Measurements from ENCODE around the gene KCNA5. TPM values are rescaled to one million over a fixed set of nuclear protein-coding genes. Genes with fewer than 3 reads are reported as not detected.

The KCNA5 gene
- total and polyA plus RNA-seq, 2 of the 4 experiments (the other 2 are of a cell fraction) = not detected

- no peak for TF ChIP-seq MXI1 (IDR thresholded peaks at IDR 0.05; ENCODE audit: borderline replicate concordance, low read depth, low read length)
Observed at GRCh38 chr12:5044420-5045295, 979 bp downstream of the KCNA5 start (continued).

DNA sequence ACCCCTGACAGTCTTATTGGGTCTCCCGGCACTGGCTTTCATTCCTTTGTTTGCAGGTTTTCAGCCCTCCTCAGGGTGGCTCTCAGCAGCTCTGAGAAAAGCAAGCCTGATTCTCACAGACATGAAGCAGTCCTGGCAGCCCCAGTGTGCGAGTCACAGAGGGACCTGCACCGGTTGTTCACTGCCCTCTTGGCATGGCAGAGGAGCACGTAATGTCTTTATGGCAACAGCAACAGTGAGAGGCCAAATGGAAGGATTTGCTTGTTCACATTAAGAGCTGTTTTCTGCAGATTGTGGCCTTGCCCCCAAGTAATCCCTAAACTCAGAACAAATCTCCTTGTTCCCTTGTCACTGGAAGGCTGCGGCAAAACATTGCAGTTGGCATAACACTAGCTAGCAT, 3.4 kb downstream of the KCNA5 start:
- Histone ChIP-seq H3K4me2 (ENCODE audit: low read depth, low read length) (no peak overlapping the region), H4K5ac (ENCODE audit: low read depth, low read length) (no peak overlapping the region), H3K27me3 (ENCODE audit: control insufficient read depth, insufficient read depth, low read length) (peaks cover 72% of the 10 kb centered on the region), H3K18ac (ENCODE audit: low read depth, low read length) (no peak overlapping the region), H3K4me1 (ENCODE audit: control insufficient read depth, insufficient read depth, low read length) (no peaks in the 10 kb centered on the region), H4K91ac (ENCODE audit: insufficient read depth, low read depth, low read length) (no peak overlapping the region), H2BK15ac (ENCODE audit: low read depth, low read length) (no peak overlapping the region), H2AK9ac (replicated peaks; ENCODE audit: low read depth, low read length, poor library complexity) (no peak overlapping the region), H2BK20ac (ENCODE audit: low read depth, low read length) (no peak overlapping the region), H3K36me3 (ENCODE audit: control insufficient read depth, insufficient read depth, low read length) (no peaks in the 10 kb centered on the region), H3K4me3 (ENCODE audit: insufficient read depth, low read depth, low read length) (no peak overlapping the region), H3K14ac (replicated peaks; ENCODE audit: low read depth, low read length) (no peak overlapping the region), H3K9me1 (ENCODE audit: insufficient read depth, low read length) (no peaks in the 10 kb centered on the region), H3K79me1 (ENCODE audit: low read depth in 1 of 2, low read length in 2 of 2) (no peaks in the 10 kb centered on the region), H2BK120ac (ENCODE audit: low read depth, low read length) (no peak overlapping the region), H2AK5ac (ENCODE audit: low read depth, low read length) (no peak overlapping the region), H3K56ac (ENCODE audit: extremely low read depth, insufficient read depth, low read length) (no peak overlapping the region), H3K27ac (ENCODE audit: insufficient read depth, low read length) (no peak overlapping the region), H3K4ac (ENCODE audit: low read depth, low read length) (no peak overlapping the region), H3K9ac (ENCODE audit: low read depth, low read length) (no peak overlapping the region), H2AFZ (replicated peaks; ENCODE audit: low read length, poor library complexity) (no peak overlapping the region), H2BK5ac (ENCODE audit: low read depth, low read length, poor library complexity, severe bottlenecking) (no peak overlapping the region), H3K9me3 (ENCODE audit: control insufficient read depth, insufficient read depth, low read length) (no peaks in the 10 kb centered on the region), H4K8ac (ENCODE audit: low read depth in 2 of 2, low read length in 2 of 2) (no peak overlapping the region), H4K20me1 (ENCODE audit: insufficient read depth, low read length) (no peaks in the 10 kb centered on the region), H3K23ac (ENCODE audit: low read depth, low read length) (no peak overlapping the region)
- dilution Hi-C loops (cut with HindIII; ENCODE audit: low sequenced_read_pairs, unreplicated experiment) (no loop called here), in situ Hi-C loops (cut with MboI; ENCODE audit: low sequenced_read_pairs) (no loop called here), intact Hi-C loops (cut with micrococcal nuclease) (no loop called here)
- POLR2A ChIA-PET (ENCODE audit: unreplicated experiment) = no interaction called here
- ATAC-seq (ENCODE audit: low read depth) (no peak), DNase-seq (no peak)
- WGBS, 2 experiments (ENCODE audit: extremely low coverage in 2 of 2, insufficient read length in 1 of 2) = 39% methylated on average over 2 of the region's 5 CpGs; no CpG with 5 or more reads in 1 of the 2 experiments
- BruUV-seq (replicated peaks) = no TSS peak
- TF ChIP-seq MXI1 (IDR thresholded peaks at IDR 0.05; ENCODE audit: borderline replicate concordance, low read depth, low read length) (no peak), BHLHE40 (IDR thresholded peaks at IDR 0.05; ENCODE audit: low read depth, low read length) (no peak), RCOR1 (IDR thresholded peaks at IDR 0.05; ENCODE audit: insufficient replicate concordance, low read length) (no peak), RFX5 (IDR thresholded peaks at IDR 0.05; ENCODE audit: low read depth, low read length) (no peak)
- TF ChIP-seq, protein P1, sequence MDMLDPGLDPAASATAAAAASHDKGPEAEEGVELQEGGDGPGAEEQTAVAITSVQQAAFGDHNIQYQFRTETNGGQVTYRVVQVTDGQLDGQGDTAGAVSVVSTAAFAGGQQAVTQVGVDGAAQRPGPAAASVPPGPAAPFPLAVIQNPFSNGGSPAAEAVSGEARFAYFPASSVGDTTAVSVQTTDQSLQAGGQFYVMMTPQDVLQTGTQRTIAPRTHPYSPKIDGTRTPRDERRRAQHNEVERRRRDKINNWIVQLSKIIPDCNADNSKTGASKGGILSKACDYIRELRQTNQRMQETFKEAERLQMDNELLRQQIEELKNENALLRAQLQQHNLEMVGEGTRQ (IDR thresholded peaks at IDR 0.05; ENCODE audit: low read depth, low read length) = no peak
- CTCF ChIA-PET = no interaction called here
